ENCODE measurements around the gene DDX60.

DNA sequence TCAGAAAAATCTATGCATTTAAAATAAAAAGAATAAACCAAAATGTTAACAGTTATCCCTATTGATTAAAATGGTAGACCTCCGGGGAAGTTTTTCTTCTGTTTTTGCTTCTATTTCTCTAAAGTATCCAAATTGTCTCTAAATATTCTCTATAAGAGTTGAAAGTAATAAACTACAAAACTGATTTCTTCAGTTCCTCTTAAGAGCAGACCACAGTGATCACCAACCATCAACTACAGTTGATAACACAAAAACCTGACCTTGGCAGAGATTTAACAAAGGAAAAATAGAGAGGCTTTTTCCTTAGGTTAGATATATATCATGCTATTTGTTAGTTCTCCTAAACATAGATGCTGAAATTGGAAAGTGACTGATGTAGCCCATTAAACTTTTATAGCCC, 27.3 kb downstream of the DDX60 start:
- TF ChIP-seq POLR2A (IDR thresholded peaks at IDR 0.05), result no peak
- TF ChIP-seq, protein P1, sequence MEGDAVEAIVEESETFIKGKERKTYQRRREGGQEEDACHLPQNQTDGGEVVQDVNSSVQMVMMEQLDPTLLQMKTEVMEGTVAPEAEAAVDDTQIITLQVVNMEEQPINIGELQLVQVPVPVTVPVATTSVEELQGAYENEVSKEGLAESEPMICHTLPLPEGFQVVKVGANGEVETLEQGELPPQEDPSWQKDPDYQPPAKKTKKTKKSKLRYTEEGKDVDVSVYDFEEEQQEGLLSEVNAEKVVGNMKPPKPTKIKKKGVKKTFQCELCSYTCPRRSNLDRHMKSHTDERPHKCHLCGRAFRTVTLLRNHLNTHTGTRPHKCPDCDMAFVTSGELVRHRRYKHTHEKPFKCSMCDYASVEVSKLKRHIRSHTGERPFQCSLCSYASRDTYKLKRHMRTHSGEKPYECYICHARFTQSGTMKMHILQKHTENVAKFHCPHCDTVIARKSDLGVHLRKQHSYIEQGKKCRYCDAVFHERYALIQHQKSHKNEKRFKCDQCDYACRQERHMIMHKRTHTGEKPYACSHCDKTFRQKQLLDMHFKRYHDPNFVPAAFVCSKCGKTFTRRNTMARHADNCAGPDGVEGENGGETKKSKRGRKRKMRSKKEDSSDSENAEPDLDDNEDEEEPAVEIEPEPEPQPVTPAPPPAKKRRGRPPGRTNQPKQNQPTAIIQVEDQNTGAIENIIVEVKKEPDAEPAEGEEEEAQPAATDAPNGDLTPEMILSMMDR (IDR thresholded peaks at IDR 0.05), result no peak
